Sigmoid colon (tissue), 4 donors: Measurements from ENCODE around the gene DLG1.

ENCODE experiments used
- EP300 ChIP-seq, 4 donors: sonication (generic); formaldehyde crosslinking; IDR thresholded peaks; one replicate each; pipeline ENCODE4 v1.6.1; 2017; ENCODE audit warnings: antibody characterized with exemption in 4 of 4
- TF ChIP-seq, protein P1 (sequence below), 4 experiments: fragments of 450-650 bp in 3 of 4; fragments of 200-600 bp in 1 of 4; IDR thresholded peaks; one replicate each; pipeline ENCODE4 v1.5.1; 2016 to 2019; ENCODE audit warnings: antibody characterized with exemption in 4 of 4, mild to moderate bottlenecking in 3 of 4, moderate library complexity in 2 of 4

DNA sequence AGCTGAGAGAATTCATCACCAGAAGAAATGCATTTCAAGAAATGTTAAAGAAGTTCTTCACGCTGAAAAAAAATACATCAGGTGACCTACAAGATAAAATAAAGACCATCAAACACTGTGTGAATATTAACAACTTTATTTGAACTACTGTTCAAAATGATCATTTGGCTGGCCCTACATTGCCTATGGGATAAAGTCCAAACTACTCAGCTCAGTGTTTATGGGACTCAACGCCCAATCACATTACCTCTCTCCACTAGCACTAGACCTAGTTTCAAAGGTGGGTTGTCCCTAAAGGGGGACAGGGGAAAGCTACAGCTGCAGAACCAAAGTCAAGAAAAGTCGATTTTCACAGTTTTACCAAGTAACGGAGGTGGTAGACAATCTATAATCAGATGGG is 62.0 kb downstream of the DLG1 start:
- TF ChIP-seq, protein P1, sequence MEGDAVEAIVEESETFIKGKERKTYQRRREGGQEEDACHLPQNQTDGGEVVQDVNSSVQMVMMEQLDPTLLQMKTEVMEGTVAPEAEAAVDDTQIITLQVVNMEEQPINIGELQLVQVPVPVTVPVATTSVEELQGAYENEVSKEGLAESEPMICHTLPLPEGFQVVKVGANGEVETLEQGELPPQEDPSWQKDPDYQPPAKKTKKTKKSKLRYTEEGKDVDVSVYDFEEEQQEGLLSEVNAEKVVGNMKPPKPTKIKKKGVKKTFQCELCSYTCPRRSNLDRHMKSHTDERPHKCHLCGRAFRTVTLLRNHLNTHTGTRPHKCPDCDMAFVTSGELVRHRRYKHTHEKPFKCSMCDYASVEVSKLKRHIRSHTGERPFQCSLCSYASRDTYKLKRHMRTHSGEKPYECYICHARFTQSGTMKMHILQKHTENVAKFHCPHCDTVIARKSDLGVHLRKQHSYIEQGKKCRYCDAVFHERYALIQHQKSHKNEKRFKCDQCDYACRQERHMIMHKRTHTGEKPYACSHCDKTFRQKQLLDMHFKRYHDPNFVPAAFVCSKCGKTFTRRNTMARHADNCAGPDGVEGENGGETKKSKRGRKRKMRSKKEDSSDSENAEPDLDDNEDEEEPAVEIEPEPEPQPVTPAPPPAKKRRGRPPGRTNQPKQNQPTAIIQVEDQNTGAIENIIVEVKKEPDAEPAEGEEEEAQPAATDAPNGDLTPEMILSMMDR (IDR thresholded peaks at IDR 0.05) = no peak
- TF ChIP-seq EP300 (IDR thresholded peaks at IDR 0.05) = no peak
